Naive thymus-derived CD4-positive, alpha-beta T cell (primary cell): Measurements from ENCODE around the gene NANOS2. TPM values are rescaled to one million over a fixed set of nuclear protein-coding genes. Genes with fewer than 3 reads are reported as not detected.
A peak's percentile ranks its signal among the peaks of the same experiment; 100 is the strongest.

Experiments used
- ATAC-seq: fragments of 150-1000 bp; cut with Tn5 transposase; 2 replicates; pipeline ENCODE4 v1.10.0; 2021; ENCODE audit warnings: mild to moderate bottlenecking, moderate library complexity
- CTCF ChIA-PET: fragments of 350-600 bp; sonication (Branson Sonifier 250); formaldehyde crosslinking; loops from one replicate; lab custom pipeline; 2021; ENCODE audit warnings: antibody characterized with exemption; lab: Charles Lee
- POLR2A ChIA-PET: fragments of 350-600 bp; sonication (Branson Sonifier 250); formaldehyde crosslinking; loops from one replicate; lab custom pipeline; 2021; ENCODE audit warnings: antibody characterized with exemption, inconsistent platforms; lab: Charles Lee
- DNase-seq, 9 donors: peaks; one replicate each; pipeline versions ENCODE4 v3.0.0 to v3.0.0-alpha.2; 2020 to 2022; ENCODE audit warnings: mixed read lengths in 1 of 9
- H3K27ac ChIP-seq: one replicate; pipeline ENCODE4 v1.7.0; 2013; ENCODE audit warnings: mild to moderate bottlenecking, low read depth, low read length, moderate library complexity
- H3K27me3 ChIP-seq, 2 donors: one replicate each; pipeline ENCODE4 v1.7.0; 2013; ENCODE audit warnings: low read length in 2 of 2, mild to moderate bottlenecking in 2 of 2, moderate library complexity in 2 of 2; ENCODE audit not compliant: control insufficient read depth in 2 of 2, insufficient read depth in 2 of 2
- H3K36me3 ChIP-seq, 3 experiments: 1 replicate in 2 of 3; 2 replicates in 1 of 3; pipeline ENCODE4 v1.7.0; 2013; ENCODE audit warnings: low read length in 3 of 3, mild to moderate bottlenecking in 3 of 3, moderate library complexity in 1 of 3; ENCODE audit not compliant: insufficient read depth in 3 of 3, control insufficient read depth in 2 of 3
- H3K4me1 ChIP-seq, 2 donors: one replicate each; pipeline ENCODE4 v1.7.0; 2013; ENCODE audit warnings: low read length in 2 of 2, mild to moderate bottlenecking in 2 of 2, moderate library complexity in 1 of 2; ENCODE audit not compliant: control insufficient read depth in 2 of 2, insufficient read depth in 2 of 2
- H3K4me3 ChIP-seq: 2 replicates; pipeline ENCODE4 v1.7.0; 2013; ENCODE audit warnings: mild to moderate bottlenecking, low read length
- H3K9me3 ChIP-seq, 3 experiments: 1 replicate in 2 of 3; 2 replicates in 1 of 3; pipeline ENCODE4 v1.7.0; 2013; ENCODE audit warnings: low read length in 3 of 3; ENCODE audit not compliant: control insufficient read depth in 2 of 3
- H3K27ac Mint-ChIP-seq, 9 donors: one replicate each; pipeline ENCODE4 v1.8.0; 2020 to 2022; ENCODE audit warnings: mixed read lengths in 9 of 9, mild to moderate bottlenecking in 8 of 9, moderate library complexity in 5 of 9, inconsistent platforms in 2 of 9
- H3K27me3 Mint-ChIP-seq, 5 donors: one replicate each; pipeline ENCODE4 v1.8.0; 2021 to 2022; ENCODE audit warnings: mixed read lengths in 5 of 5, mild to moderate bottlenecking in 1 of 5
- H3K36me3 Mint-ChIP-seq, 5 donors: one replicate each; pipeline ENCODE4 v1.8.0; 2020 to 2022; ENCODE audit warnings: mixed read lengths in 5 of 5, mild to moderate bottlenecking in 3 of 5, inconsistent platforms in 1 of 5
- H3K4me1 Mint-ChIP-seq, 7 donors: one replicate each; pipeline ENCODE4 v1.8.0; 2020 to 2022; ENCODE audit warnings: mixed read lengths in 7 of 7, mild to moderate bottlenecking in 3 of 7, inconsistent platforms in 1 of 7
- H3K4me3 Mint-ChIP-seq, 10 donors: one replicate each; pipeline ENCODE4 v1.8.0; 2020 to 2022; ENCODE audit warnings: mild to moderate bottlenecking in 10 of 10, mixed read lengths in 10 of 10, moderate library complexity in 6 of 10, inconsistent platforms in 2 of 10
- H3K9me3 Mint-ChIP-seq, 11 donors: one replicate each; pipeline ENCODE4 v1.8.0; 2020 to 2022; ENCODE audit warnings: mixed read lengths in 11 of 11, mild to moderate bottlenecking in 4 of 11, inconsistent platforms in 1 of 11, moderate library complexity in 1 of 11
- intact Hi-C, 2 donors: fragments of 100-400 bp; cut with micrococcal nuclease; formaldehyde crosslinking; loops; one replicate each; pipeline ENCODE4 v1.15.1; 2023
- polyA plus RNA-seq, 2 donors: library from polyadenylated mRNA; unstranded; fragments of 300-500 nt; fragmentation: Illumina TruSeq; gene quantifications; one replicate each; pipeline ENCODE4 v1.2.3, GENCODE V29; 2021
- total RNA-seq, 6 experiments: library from RNA in 5 of 6; stranded (reverse) in 5 of 6; gene quantifications; 1 replicate in 5 of 6; 2 replicates in 1 of 6; pipeline ENCODE4 v1.2.3 and lab custom pipeline; 2021 to 2026

The NANOS2 gene
- total and polyA plus RNA-seq, 7 experiments from 2014 or later: not detected

DNA sequence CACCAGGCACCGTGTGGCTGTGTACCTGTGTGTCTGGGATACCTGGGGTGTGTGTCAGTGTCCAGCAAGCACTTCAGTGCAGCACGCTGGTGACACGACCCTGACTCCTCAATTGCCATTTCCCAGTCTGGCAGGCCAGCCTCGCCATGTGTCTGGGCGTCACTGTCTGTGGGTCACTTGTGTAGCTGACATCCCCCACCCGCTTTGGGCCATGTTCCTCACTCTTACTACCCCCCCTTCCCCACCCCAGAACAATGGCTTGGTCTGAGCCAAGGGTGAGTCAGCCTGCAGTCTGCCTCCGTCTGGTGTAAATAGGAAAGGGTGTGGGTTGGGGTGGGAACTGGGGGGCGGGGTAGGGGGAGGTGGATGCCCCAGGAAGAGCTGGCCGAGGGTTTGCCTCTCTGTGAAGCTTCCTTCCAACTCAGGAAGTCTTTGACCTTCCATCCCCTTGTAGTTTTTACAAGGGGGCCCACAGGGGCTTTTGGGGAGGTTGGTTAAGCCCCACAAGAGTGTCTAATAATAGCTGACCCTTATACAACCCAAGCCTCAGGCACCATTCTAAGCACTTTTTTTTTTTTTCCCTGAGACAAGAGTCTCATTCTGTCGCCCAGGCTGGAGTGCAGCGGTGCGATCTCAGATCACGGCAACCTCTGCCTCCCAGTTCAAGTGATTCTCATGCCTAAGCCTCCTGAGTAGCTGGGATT lies 41.5 kb upstream of the NANOS2 start:
- no peak for ATAC-seq
- H3K9me3 Mint-ChIP-seq: peaks cover 0 to 11% (median 3%) of the 10 kb centered on the region in 11 donors

DNA sequence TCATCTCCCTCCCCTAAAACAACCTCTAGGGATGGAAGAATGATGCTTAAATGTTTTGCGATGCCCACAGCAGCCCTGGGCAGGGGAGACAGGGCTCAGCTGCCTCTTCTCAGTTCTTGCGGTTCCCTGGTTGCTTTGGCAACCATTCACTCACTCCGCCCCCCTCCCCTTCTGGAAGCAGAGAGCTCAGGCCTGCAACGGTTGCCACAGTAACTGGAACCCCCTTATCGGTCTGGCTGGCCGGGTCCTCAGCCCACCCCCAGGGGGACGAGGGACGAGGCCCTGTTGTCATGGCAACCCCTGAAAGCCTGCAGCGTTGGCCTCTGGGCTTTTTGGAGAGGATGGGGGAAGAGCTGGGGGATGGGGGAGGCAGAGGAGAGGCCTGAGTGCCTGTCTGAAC lies 39.6 kb upstream of the NANOS2 start:
- H3K4me3 Mint-ChIP-seq: no peak overlapping the region
- H3K9me3 Mint-ChIP-seq: peaks cover 0 to 10% (median 4%) of the 10 kb centered on the region in 11 donors
- no peak for DNase-seq
- Histone ChIP-seq H3K27me3 (peaks cover 4 to 7% of the 10 kb centered on the region in 2 donors), H3K36me3 (no peaks in the 10 kb centered on the region), H3K4me1 (peaks cover 0 to 8% of the 10 kb centered on the region in 2 donors), H3K9me3 (no peaks in the 10 kb centered on the region), H3K27ac (no peak overlapping the region), H3K4me3 (no peak overlapping the region)
- H3K27ac Mint-ChIP-seq: no peak overlapping the region
- CTCF ChIA-PET: no interaction called here
- intact Hi-C loops: no loop called here
- ATAC-seq: no peak
- peaks cover 0 to 9% (median 7%) of the 10 kb centered on the region in 5 donors for H3K36me3 Mint-ChIP-seq
- peaks cover 21 to 52% (median 45%) of the 10 kb centered on the region in 5 donors for H3K27me3 Mint-ChIP-seq
- POLR2A ChIA-PET: no interaction called here
- peaks cover 4 to 18% (median 7%) of the 10 kb centered on the region in 7 donors for H3K4me1 Mint-ChIP-seq

More for the DNA sequence above, 41.5 kb upstream of the NANOS2 start:
- Histone ChIP-seq H3K4me3 (no peak overlapping the region), H3K27me3 (peaks cover 4 to 7% of the 10 kb centered on the region in 2 donors), H3K36me3 (no peaks in the 10 kb centered on the region), H3K4me1 (peaks cover 0 to 8% of the 10 kb centered on the region in 2 donors), H3K27ac (no peak overlapping the region), H3K9me3 (no peaks in the 10 kb centered on the region)
- DNase-seq: no peak
- Mint-ChIP-seq H3K27me3 (peaks cover 34 to 59% (median 52%) of the 10 kb centered on the region in 5 donors), H3K4me1 (peaks cover 4 to 22% (median 8%) of the 10 kb centered on the region in 7 donors), H3K36me3 (peaks cover 0 to 9% (median 7%) of the 10 kb centered on the region in 5 donors), H3K4me3 (no peak overlapping the region), H3K27ac (no peak overlapping the region)
- intact Hi-C loops: no loop called here
- POLR2A ChIA-PET: no interaction called here
- CTCF ChIA-PET: no interaction called here

DNA sequence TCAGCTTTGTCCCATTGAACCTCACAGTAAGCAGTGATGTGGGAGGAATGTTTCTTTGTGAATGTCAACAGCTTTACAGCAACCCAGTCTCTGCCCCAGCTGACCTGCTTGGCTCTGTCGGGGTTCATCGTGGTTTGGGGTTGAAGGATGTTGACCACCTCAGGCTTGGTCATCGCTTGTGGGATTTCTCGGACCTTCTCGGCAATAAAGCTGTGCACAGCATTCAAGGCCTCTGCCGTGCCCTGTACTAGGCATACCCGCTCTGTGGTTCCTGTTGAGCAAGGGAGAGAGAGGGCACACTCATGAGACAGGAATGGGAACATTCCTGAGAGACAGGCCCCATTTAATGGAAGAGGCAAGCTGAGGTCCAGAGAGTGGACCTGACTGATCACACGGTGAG lies 39.1 kb upstream of the NANOS2 start:
- peak overlapping the region in 4 of 10 donors; percentile 61 to 77 (median 72) for H3K4me3 Mint-ChIP-seq
- H3K27me3 Mint-ChIP-seq: peaks cover 20 to 52% (median 45%) of the 10 kb centered on the region in 5 donors
- H3K9me3 Mint-ChIP-seq: peaks cover 0 to 10% (median 4%) of the 10 kb centered on the region in 11 donors
- Histone ChIP-seq H3K4me1 (peaks cover 0 to 8% of the 10 kb centered on the region in 2 donors), H3K27ac (no peak overlapping the region), H3K4me3 (no peak overlapping the region), H3K9me3 (no peaks in the 10 kb centered on the region), H3K27me3 (peaks cover 4 to 7% of the 10 kb centered on the region in 2 donors), H3K36me3 (no peaks in the 10 kb centered on the region)
- ATAC-seq: no peak
- H3K36me3 Mint-ChIP-seq: peaks cover 0 to 7% (median 6%) of the 10 kb centered on the region in 5 donors
- ChIA-PET CTCF (no interaction called here), POLR2A (no interaction called here)
- peaks cover 4 to 18% (median 7%) of the 10 kb centered on the region in 7 donors for H3K4me1 Mint-ChIP-seq
- H3K27ac Mint-ChIP-seq: peak overlapping the region in 2 of 9 donors; percentile 52 to 55
- no peak for DNase-seq
- intact Hi-C loops: no loop called here

DNA sequence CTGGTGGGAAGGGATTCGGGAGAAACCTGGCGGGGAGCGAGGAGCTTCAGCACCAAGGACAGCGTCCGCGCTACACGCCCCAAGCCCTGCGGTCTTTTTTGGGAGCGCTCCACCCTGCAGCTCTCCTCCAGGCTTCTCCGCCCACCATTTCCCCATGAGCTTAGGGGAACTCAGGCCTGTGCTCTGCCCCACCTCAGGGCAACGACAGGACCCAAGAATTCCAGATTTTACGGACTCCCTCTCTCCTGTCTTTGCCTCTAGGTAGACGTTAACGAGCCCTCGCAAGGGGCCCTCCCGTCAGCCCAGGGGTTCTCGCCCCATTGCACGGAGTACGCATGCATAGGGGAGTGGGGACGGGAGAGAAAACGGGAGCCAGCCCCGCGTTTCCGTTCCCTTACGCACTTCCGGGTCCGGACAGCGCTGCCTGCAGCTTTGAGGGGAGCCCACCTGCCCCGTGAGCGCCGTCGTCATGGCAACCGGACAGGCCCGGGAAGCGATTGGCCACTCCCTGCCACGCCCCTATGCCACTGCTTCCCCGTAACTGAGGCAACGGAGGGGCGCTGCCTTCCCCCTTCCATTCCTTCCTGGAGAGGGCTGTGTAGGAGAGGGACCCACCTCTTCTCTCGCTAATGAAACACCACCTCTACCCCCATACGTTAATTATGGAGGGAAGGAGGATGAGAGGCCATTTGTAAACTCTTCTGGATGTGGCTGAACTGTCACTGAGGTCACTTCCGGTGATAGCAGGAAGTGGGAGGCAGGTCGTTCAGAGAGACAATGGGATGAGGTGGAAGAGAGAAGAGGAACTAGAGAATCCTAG lies 38.3 kb upstream of the NANOS2 start:
- Mint-ChIP-seq H3K36me3 (peaks cover 0 to 7% (median 0%) of the 10 kb centered on the region in 5 donors), H3K27ac (peak overlapping the region in 4 of 9 donors; percentile 9 to 52 (median 44)), H3K27me3 (peaks cover 18 to 46% (median 40%) of the 10 kb centered on the region in 5 donors), H3K4me1 (peaks cover 4 to 18% (median 7%) of the 10 kb centered on the region in 7 donors), H3K9me3 (peaks cover 0 to 8% (median 4%) of the 10 kb centered on the region in 11 donors), H3K4me3 (peak overlapping the region; percentile 61 to 77 (median 71))
- ChIA-PET POLR2A (no interaction called here), CTCF (no interaction called here)
- Histone ChIP-seq H3K9me3 (no peaks in the 10 kb centered on the region), H3K27me3 (peaks cover 4 to 7% of the 10 kb centered on the region in 2 donors), H3K4me1 (peaks cover 0 to 8% of the 10 kb centered on the region in 2 donors), H3K36me3 (no peaks in the 10 kb centered on the region), H3K27ac (no peak overlapping the region), H3K4me3 (peak overlapping the region; percentile 53)
- intact Hi-C loops: no loop called here
- peak; percentile 41 for ATAC-seq
- DNase-seq: peak in 7 of 9 donors; percentile 4 to 65 (median 40)

DNA sequence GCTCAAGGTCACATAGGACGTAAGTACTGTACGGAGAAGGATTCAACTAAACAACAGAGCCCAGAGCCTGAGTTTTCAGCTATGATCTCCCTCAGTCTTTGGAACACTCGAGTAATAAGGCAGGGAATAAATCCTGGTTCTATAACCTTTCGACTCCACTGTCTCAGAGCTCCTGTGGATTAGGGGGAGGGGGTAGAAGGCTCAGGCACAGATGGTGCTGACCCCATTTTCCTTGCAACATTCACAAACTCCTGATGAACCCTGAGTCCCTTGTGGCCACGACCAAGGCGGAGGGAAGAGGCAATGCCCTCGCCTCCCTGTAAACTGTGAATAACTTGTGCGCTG lies 37.7 kb upstream of the NANOS2 start:
- H3K36me3 ChIP-seq: no peaks in the 10 kb centered on the region
- Mint-ChIP-seq H3K4me3 (peak overlapping the region in 7 of 10 donors; percentile 34 to 77 (median 69)), H3K4me1 (peaks cover 4 to 18% (median 7%) of the 10 kb centered on the region in 7 donors), H3K27ac (peak overlapping the region in 1 of 9 donors; percentile 41), H3K9me3 (peaks cover 0 to 8% (median 4%) of the 10 kb centered on the region in 11 donors), H3K27me3 (peaks cover 18 to 49% (median 43%) of the 10 kb centered on the region in 5 donors), H3K36me3 (peaks cover 0 to 7% (median 0%) of the 10 kb centered on the region in 5 donors)
- no peak overlapping the region for H3K4me3 ChIP-seq
- ATAC-seq (no peak), DNase-seq (no peak)
- no peak overlapping the region for H3K27ac ChIP-seq
- H3K9me3 ChIP-seq: no peaks in the 10 kb centered on the region
- intact Hi-C loops: no loop called here
- ChIA-PET POLR2A (no interaction called here), CTCF (no interaction called here)
- H3K27me3 ChIP-seq: peaks cover 4 to 7% of the 10 kb centered on the region in 2 donors
- H3K4me1 ChIP-seq: peaks cover 0 to 8% of the 10 kb centered on the region in 2 donors

DNA sequence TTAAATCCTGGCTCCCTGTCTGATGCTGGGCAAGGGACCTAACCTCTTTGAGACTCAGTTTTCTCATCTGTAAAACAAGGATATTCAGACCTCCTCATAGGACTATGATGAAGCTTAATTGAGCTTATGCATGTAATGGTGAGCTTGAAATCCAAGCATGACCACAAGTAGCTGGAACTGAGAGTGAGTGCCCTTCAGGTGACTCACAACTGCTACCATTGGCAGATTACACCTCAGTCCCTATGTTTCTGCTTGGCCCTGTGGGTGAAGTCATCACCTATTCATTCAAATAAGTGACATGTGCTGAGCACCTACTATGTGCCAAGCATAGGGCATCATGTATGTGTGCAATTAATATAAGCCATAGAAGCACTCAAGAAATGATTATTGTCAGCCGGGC lies 33.3 kb upstream of the NANOS2 start:
- Histone ChIP-seq H3K27ac (no peak overlapping the region), H3K9me3 (no peaks in the 10 kb centered on the region), H3K27me3 (peaks cover 0 to 7% of the 10 kb centered on the region in 2 donors), H3K4me1 (peaks cover 0 to 5% of the 10 kb centered on the region in 2 donors), H3K36me3 (no peaks in the 10 kb centered on the region), H3K4me3 (no peak overlapping the region)
- H3K36me3 Mint-ChIP-seq: no peaks in the 10 kb centered on the region
- H3K9me3 Mint-ChIP-seq: peaks cover 0 to 4% (median 0%) of the 10 kb centered on the region in 11 donors
- CTCF ChIA-PET: no interaction called here
- POLR2A ChIA-PET: no interaction called here
- peaks cover 0 to 6% (median under 1%) of the 10 kb centered on the region in 7 donors for H3K4me1 Mint-ChIP-seq
- H3K27me3 Mint-ChIP-seq: peaks cover 18 to 38% (median 34%) of the 10 kb centered on the region in 5 donors
- H3K4me3 Mint-ChIP-seq: no peak overlapping the region
- no peak for ATAC-seq
- H3K27ac Mint-ChIP-seq: no peak overlapping the region
- intact Hi-C loops: no loop called here
- DNase-seq: no peak
